Measurements from ENCODE around the gene SLC25A47.
A peak's percentile ranks its signal among the peaks of the same experiment; 100 is the strongest.
"Not testable (repeated sequence)": the region's sequence is repeated elsewhere in the genome, so short reads cannot be mapped to it uniquely, and the experiment has no call there.

The SLC25A47 gene

GRCh38 chr14:100305324-100306100 is 17.6 kb upstream of the SLC25A47 start:
- CTCF ChIA-PET: no interaction called here
- Mint-ChIP-seq H3K9me3 (no peaks in the 10 kb centered on the region), H3K4me1 (peaks cover 19% of the 10 kb centered on the region), H3K4me3 (peak overlapping the region; percentile 74), H3K27me3 (peaks cover 78% of the 10 kb centered on the region), H3K36me3 (peaks cover 1% of the 10 kb centered on the region), H3K27ac (no peak overlapping the region)
- peak; percentile 55 for DNase-seq

DNA sequence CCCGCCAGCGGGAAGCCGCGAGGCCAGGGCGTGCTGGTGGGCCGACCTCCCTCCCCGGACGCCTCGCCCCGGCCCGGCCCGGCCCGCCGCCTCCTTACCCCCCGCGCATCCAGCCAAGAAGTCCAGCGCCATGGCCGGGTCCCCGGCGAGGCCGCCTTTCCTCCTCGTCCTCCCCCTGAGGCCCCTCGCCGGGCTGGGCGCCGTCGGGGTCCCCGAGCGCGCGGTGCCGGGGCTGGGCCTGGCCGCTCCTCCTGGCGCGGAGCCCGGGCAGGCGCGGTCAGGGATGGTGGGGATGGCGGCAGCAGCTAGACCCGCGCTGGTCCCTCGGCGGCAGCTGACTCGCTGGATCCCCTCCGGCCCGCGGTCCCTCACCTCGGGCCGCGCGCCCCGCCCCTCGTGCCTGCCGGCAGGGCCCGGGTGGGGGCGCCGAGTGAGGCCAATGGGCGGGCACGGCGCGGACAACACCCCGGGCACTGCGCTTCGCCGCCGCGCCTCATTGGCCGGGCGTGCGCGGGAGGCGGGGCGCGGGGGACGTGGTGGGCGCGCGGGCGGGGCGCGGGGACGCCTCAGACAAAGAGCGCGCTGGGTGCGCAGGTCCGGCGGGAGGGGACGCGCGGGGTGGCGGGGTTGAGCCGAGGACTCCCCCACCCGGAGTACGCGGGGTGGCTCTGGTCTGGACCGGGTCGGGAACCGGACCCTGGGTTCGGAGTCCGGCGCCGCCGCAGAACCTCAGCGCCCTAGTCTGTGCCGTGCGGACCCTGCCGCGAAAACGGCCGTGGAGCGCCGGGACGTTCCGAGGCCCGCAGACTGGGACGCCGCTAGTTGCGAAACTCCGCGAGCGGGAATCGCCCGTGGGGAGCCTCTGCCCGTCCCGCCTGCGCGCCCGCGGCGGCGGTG is 16.8 kb upstream of the SLC25A47 start, which contains the start of gene SLC25A29:
TSS of gene SLC25A29 (minus strand) at position 344 of the 897 bp plus-strand sequence. CDS start at position 132, 212 bp downstream.
- H3K9me3 Mint-ChIP-seq: no peaks in the 10 kb centered on the region
- peaks cover 85% of the 10 kb centered on the region for H3K27me3 Mint-ChIP-seq
- peaks cover 1% of the 10 kb centered on the region for H3K36me3 Mint-ChIP-seq
- CTCF ChIA-PET: no interaction called here
- DNase-seq: peak; percentile 74
- no peak within 1 kb of the TSS for H3K27ac Mint-ChIP-seq
- H3K4me3 Mint-ChIP-seq: peak within 1 kb of the TSS; percentile 74
- peaks cover 19% of the 10 kb centered on the region for H3K4me1 Mint-ChIP-seq

DNA sequence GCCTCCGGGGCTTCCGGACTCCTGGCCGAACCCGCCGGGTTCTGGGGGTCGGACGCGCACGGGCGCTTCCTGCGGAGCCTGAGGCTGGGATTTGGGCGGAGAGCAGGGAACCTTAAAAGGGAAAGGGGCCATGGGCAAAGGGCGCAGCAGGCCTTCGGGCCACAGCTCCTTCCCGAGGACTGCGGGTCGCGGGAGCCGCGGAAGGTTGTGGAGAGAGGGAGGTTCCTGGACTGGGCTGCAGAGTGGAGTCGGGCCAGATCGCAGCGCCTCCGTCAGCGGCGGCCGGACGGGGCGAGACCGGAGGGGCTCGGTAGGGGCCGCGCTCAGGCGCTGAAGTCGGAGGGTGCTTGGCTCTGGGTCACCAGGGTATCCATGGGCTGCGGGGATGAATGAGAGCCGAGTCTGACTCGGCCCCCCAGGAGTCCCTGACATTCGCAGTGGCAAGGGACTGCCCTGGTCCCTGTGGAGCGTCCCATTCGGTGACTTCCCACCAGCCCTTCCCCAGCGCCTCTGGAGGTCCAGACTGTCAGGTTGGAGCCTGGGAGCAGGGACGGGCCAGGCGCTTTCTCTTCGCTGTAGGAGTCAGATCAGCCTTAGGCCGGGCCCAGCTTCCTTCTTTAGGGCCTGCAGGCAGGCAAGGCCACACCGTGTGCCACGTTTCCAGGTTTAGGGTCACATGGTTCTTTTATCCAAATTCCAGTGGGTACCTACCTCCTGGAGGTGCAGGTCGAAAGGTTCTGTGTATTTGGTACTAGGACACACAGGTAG is 16.0 kb upstream of the SLC25A47 start:
- Mint-ChIP-seq H3K4me1 (peaks cover 19% of the 10 kb centered on the region), H3K27me3 (peaks cover 93% of the 10 kb centered on the region), H3K36me3 (peaks cover 1% of the 10 kb centered on the region), H3K4me3 (peak overlapping the region; percentile 65), H3K9me3 (no peaks in the 10 kb centered on the region), H3K27ac (no peak overlapping the region)
- CTCF ChIA-PET: interaction anchor here (1.3 kb wide), 1 partner anchor 10 kb away, joined by 3 read pairs; no protein-coding TSS in a partner anchor
- no peak for DNase-seq

DNA sequence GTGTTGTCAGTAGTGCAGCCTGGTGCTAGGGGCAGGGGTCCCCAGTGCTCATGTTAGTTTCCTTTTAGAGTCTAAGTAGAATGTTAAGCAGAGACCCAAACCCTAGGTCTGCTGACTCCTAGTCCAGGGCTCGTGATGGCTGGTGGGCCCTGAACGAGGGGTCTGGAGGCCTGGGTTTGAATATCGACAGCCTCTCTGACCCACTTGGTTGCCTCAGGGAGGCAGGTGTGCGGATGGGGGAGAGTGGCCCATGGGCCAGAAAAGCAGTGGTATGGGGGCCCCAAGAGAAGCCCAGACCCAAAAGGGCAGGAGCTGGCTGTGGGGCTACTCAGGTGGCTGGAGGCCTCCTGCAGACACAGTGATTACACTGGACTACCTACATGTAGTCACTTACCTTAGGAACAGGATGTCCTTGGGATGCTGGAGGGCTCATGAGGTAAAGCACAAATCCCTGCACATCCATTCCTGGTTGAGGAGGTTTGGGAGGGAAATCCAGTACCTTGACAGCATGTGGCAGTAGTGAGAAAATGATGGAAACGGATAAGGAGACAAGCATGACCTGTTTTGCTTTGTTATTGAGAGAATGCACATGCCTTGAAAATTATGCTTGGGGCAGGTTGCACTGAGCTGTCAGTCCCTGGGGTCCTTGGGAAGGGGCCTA is 15.2 kb upstream of the SLC25A47 start:
- no peak for DNase-seq
- Mint-ChIP-seq H3K9me3 (no peaks in the 10 kb centered on the region), H3K4me1 (peaks cover 15% of the 10 kb centered on the region), H3K27me3 (peaks cover 96% of the 10 kb centered on the region), H3K4me3 (peak overlapping the region; percentile 65), H3K27ac (no peak overlapping the region), H3K36me3 (peaks cover 1% of the 10 kb centered on the region)
- CTCF ChIA-PET: interaction anchor here (0.7 to 1.3 kb wide), 3 partner anchors 9 to 343 kb away, joined by 3 read pairs; no protein-coding TSS in a partner anchor

- CTCF ChIA-PET: interaction anchor here (0.7 to 1.3 kb wide), 3 partner anchors 9 to 343 kb away, joined by 3 read pairs; no protein-coding TSS in a partner anchor
- not testable (repeated sequence) for DNase-seq, H3K36me3 Mint-ChIP-seq, H3K27ac Mint-ChIP-seq, H3K4me3 Mint-ChIP-seq, H3K9me3 Mint-ChIP-seq
- H3K27me3 Mint-ChIP-seq: peaks cover 96% of the 10 kb centered on the region
- H3K4me1 Mint-ChIP-seq: peaks cover 15% of the 10 kb centered on the region
These were observed 14.7 kb upstream of the SLC25A47 start for GRCh38 chr14:100308427-100308792.

- CTCF ChIA-PET: interaction anchor here (1.8 kb wide), 1 partner anchor 9 kb away, joined by 5 read pairs; no protein-coding TSS in a partner anchor
- Mint-ChIP-seq H3K27ac (no peak overlapping the region), H3K4me1 (peaks cover 15% of the 10 kb centered on the region), H3K4me3 (no peak overlapping the region), H3K27me3 (peaks cover 95% of the 10 kb centered on the region), H3K36me3 (peaks cover 1% of the 10 kb centered on the region), H3K9me3 (no peaks in the 10 kb centered on the region)
- DNase-seq: no peak
These were observed 14.0 kb upstream of the SLC25A47 start for GRCh38 chr14:100309028-100309737.

DNA sequence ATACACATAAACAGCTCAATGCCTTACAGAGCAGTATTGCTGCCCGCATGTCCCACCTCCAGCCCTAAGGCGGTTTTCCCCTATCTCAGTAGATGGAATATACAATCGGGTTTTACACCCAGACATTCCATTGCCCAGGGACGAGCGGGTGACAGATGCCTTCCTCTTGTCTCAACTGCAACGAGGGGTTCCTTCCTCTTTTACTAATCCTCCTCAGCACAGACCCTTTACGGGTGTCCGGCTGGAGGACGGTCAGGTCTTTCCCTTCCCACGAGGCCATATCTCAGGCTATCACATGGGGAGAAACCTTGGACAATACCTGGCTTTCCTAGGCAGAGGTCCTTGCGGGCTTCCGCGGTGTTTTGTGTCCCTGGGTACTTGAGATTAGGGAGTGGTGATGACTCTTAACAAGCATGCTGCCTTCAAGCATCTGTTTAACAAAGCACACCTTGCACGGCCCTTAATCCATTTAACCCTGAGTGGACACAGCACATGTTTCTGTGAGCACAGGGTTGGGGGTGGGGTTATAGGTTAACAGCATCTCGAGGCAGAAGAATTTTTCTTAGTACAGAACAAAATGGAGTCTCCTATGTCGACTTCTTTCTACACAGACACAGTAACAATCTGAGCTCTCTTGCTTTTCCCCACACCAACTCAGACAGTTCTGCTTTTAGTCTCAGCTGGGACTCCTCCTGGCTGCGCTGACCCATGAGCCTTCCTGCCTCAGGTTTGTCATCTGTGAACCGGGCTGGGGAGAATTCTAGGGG is 10.8 kb upstream of the SLC25A47 start:
- H3K4me3 Mint-ChIP-seq, H3K36me3 Mint-ChIP-seq, DNase-seq, H3K27ac Mint-ChIP-seq, H3K9me3 Mint-ChIP-seq, H3K4me1 Mint-ChIP-seq: not testable (repeated sequence)
- CTCF ChIA-PET: interaction anchor here (1.1 kb wide), 1 partner anchor 9 kb away, joined by 3 read pairs; no protein-coding TSS in a partner anchor
- H3K27me3 Mint-ChIP-seq: peaks cover 75% of the 10 kb centered on the region

GRCh38 chr14:100312877-100313400 is 10.2 kb upstream of the SLC25A47 start:
- CTCF ChIA-PET: interaction anchor here (1.1 kb wide), 1 partner anchor 9 kb away, joined by 3 read pairs; no protein-coding TSS in a partner anchor
- Mint-ChIP-seq H3K27me3 (peaks cover 68% of the 10 kb centered on the region), H3K36me3 (no peaks in the 10 kb centered on the region), H3K9me3 (no peaks in the 10 kb centered on the region), H3K4me3 (no peak overlapping the region), H3K27ac (no peak overlapping the region), H3K4me1 (peaks cover 5% of the 10 kb centered on the region)
- DNase-seq: no peak

- Mint-ChIP-seq H3K4me1 (peaks cover 5% of the 10 kb centered on the region), H3K27ac (no peak overlapping the region), H3K9me3 (no peaks in the 10 kb centered on the region), H3K27me3 (peaks cover 61% of the 10 kb centered on the region), H3K4me3 (no peak overlapping the region), H3K36me3 (no peaks in the 10 kb centered on the region)
- DNase-seq: no peak
- CTCF ChIA-PET: interaction anchor here (1.1 kb wide), 1 partner anchor 8 kb away, joined by 3 read pairs; no protein-coding TSS in a partner anchor
These were observed 9.5 kb upstream of the SLC25A47 start for GRCh38 chr14:100313464-100314230.

DNA sequence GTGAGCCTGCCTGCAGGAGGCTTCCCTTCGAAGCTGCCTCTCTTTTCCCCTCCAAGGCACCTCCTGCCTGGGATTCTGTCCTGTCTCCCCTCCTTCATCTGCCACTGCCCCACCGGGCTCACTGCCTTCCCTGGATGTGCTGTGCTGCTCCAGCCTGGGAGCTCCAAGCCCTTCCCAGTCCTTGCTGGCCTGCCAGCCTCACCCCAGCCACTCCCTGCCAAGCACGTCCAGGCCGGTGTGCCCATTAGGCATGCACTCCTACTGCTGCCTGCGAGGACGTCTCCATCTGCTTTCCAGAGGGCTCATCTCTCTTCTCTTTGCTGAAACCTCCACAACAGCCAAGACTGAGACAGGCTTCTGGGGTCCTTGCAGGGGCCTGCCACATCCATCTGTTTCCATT is 8.4 kb upstream of the SLC25A47 start:
- peaks cover 5% of the 10 kb centered on the region for H3K4me1 Mint-ChIP-seq
- no peaks in the 10 kb centered on the region for H3K9me3 Mint-ChIP-seq
- peaks cover 53% of the 10 kb centered on the region for H3K27me3 Mint-ChIP-seq
- CTCF ChIA-PET: no interaction called here
- no peak overlapping the region for H3K27ac Mint-ChIP-seq
- DNase-seq: no peak
- H3K4me3 Mint-ChIP-seq: no peak overlapping the region
- no peaks in the 10 kb centered on the region for H3K36me3 Mint-ChIP-seq

- Mint-ChIP-seq H3K27me3 (peaks cover 54% of the 10 kb centered on the region), H3K4me1 (peaks cover 5% of the 10 kb centered on the region), H3K36me3 (no peaks in the 10 kb centered on the region), H3K4me3 (no peak overlapping the region), H3K9me3 (no peaks in the 10 kb centered on the region), H3K27ac (no peak overlapping the region)
- no peak for DNase-seq
- CTCF ChIA-PET: interaction anchor here (0.9 to 1.2 kb wide), 2 partner anchors 9 to 60 kb away, joined by 3 to 4 read pairs; no protein-coding TSS in a partner anchor
These were observed 5.8 kb upstream of the SLC25A47 start for GRCh38 chr14:100317389-100317788.

Measured in activated naive CD4-positive, alpha-beta T cell treated with anti-CD3 and anti-CD28 coated beads, Interleukin-2, amount 10 ng/mL, durations not matched to agents 7 days and 5 days (primary cell).